ENCODE results near the gene HAGH. TPM values are rescaled to one million over a fixed set of nuclear protein-coding genes. Genes with fewer than 3 reads are reported as not detected.

The HAGH gene
- total RNA-seq, 1 donor from 2014 or later, result 71.8 TPM

DNA sequence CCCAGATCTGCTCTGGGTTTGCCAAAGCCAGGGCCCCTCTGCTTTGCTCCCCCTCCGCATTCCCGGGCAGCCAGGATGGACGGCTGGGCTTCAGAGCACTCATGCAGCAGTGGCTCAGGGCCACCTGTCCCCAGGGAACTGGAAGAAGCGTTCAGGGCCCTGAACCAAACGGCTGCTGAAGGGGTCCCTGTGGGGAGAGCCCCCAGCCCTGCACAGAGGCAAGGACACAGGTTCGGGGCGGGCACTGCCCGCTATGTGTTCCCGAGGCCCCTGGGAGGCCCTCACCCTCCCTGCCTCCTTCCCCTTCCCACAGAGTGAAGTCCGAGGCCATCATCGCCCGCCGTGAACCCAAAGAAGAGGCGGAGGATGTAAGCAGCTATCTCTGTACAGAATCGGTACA lies 65.7 kb downstream of the HAGH start:
- no peaks in the 10 kb centered on the region for H3K9me3 ChIP-seq
- no peaks in the 10 kb centered on the region for H3K4me1 ChIP-seq
- no peak overlapping the region for H3K4me3 ChIP-seq
- H3K27ac ChIP-seq, result no peak overlapping the region
- ATAC-seq (no peak), DNase-seq (no peak)
- TF ChIP-seq, protein P1, sequence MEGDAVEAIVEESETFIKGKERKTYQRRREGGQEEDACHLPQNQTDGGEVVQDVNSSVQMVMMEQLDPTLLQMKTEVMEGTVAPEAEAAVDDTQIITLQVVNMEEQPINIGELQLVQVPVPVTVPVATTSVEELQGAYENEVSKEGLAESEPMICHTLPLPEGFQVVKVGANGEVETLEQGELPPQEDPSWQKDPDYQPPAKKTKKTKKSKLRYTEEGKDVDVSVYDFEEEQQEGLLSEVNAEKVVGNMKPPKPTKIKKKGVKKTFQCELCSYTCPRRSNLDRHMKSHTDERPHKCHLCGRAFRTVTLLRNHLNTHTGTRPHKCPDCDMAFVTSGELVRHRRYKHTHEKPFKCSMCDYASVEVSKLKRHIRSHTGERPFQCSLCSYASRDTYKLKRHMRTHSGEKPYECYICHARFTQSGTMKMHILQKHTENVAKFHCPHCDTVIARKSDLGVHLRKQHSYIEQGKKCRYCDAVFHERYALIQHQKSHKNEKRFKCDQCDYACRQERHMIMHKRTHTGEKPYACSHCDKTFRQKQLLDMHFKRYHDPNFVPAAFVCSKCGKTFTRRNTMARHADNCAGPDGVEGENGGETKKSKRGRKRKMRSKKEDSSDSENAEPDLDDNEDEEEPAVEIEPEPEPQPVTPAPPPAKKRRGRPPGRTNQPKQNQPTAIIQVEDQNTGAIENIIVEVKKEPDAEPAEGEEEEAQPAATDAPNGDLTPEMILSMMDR (IDR thresholded peaks at IDR 0.05), result no peak
- intact Hi-C loops (cut with DNase I), result no loop called here
- peaks cover 61% of the 10 kb centered on the region for H3K36me3 ChIP-seq
- H3K27me3 ChIP-seq, result no peaks in the 10 kb centered on the region

- intact Hi-C loops (cut with DNase I), result no loop called here
- no peaks in the 10 kb centered on the region for H3K27me3 ChIP-seq
- H3K4me1 ChIP-seq, result no peaks in the 10 kb centered on the region
- no peak for DNase-seq
- H3K9me3 ChIP-seq, result no peaks in the 10 kb centered on the region
- TF ChIP-seq, protein P1 (IDR thresholded peaks at IDR 0.05), result no peak
- H3K4me3 ChIP-seq, result no peak overlapping the region
- H3K36me3 ChIP-seq, result peaks cover 51% of the 10 kb centered on the region
- no peak overlapping the region for H3K27ac ChIP-seq
- no peak for ATAC-seq
These were observed 67.1 kb downstream of the HAGH start for GRCh38 chr16:1759511-1759910.

DNA sequence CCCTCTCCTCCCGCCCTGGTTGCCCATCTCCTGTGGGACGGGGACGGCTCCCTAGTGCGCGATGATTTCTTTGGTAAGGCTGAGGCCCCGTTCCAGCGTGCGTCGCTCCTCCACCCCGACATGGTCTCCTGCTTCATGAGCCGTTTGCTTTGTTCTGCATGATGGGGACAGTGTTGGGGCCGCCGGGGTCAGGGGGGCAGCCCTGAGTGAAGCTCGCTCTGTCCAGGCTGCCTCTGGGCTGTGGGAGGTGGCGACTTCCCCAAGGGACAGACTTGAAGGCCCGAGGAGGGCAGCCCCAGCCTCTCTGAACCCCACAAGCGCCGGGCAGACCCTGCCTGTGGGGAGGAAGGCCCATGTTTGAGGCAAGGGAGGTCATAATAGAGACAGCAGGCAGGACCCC lies 67.7 kb downstream of the HAGH start:
- TF ChIP-seq, protein P1 (IDR thresholded peaks at IDR 0.05), result no peak
- Histone ChIP-seq H3K9me3 (no peaks in the 10 kb centered on the region), H3K4me1 (no peaks in the 10 kb centered on the region), H3K4me3 (no peak overlapping the region), H3K36me3 (peaks cover 51% of the 10 kb centered on the region), H3K27me3 (no peaks in the 10 kb centered on the region), H3K27ac (no peak overlapping the region)
- DNase-seq, result no peak
- intact Hi-C loops (cut with DNase I), result no loop called here
- no peak for ATAC-seq

DNA sequence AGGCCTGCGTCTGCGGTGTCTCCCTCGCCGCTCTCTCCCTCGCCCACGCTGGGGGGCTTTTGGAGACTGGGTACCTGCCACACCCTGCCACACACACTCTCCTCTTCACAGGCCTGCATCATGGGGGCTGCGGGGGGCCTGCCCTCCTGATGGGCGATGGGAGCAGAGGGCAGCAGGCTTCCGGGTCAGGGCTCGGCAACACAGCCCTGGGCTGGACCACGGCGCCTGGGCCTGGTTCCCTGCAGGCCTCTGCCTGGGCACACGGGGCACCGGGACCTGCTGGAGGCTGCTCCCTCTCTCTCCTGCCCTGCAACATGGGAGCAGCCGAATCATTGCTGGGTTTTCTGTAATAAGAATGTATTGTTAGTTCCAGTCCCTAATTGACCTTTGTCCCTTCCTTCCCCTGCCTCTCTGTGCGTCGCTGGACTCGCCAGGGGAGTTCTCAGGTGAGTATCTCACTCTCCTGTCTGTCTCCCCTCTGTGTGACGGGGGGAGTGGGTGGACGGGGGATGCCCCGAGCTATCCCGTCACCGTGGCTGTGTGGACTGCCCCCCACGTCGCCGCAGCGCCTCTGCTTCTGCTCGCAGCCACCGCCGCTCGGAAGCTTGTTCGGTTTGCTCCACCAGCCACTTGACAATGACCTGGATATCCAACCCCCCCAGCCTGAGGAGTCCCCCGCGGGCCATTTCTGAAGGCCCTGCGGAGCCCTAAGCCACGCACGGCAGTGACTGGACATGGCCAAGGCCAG lies 68.7 kb downstream of the HAGH start:
- no peaks in the 10 kb centered on the region for H3K4me1 ChIP-seq
- peaks cover 49% of the 10 kb centered on the region for H3K36me3 ChIP-seq
- TF ChIP-seq, protein P1 (IDR thresholded peaks at IDR 0.05), result no peak
- no peak for DNase-seq
- intact Hi-C loops (cut with DNase I), result no loop called here
- no peaks in the 10 kb centered on the region for H3K27me3 ChIP-seq
- no peak overlapping the region for H3K27ac ChIP-seq
- no peaks in the 10 kb centered on the region for H3K9me3 ChIP-seq
- H3K4me3 ChIP-seq, result no peak overlapping the region
- ATAC-seq, result no peak

Other genes with a start within 250 kb of the HAGH start
- 38.4 TPM for gene IFT140, start 214.8 kb downstream of the HAGH start, total RNA-seq
- 21.4 TPM for gene CRAMP1, start 214.5 kb downstream of the HAGH start, total RNA-seq
- gene JPT2, start 148.5 kb downstream of the HAGH start, total RNA-seq, result 44.8 TPM
- gene MAPK8IP3, start 120.6 kb downstream of the HAGH start, total RNA-seq, result 77.3 TPM
- 67.2 TPM for gene NME3, start 55.3 kb downstream of the HAGH start, total RNA-seq
- 19.2 TPM for gene EME2, start 54.0 kb downstream of the HAGH start, total RNA-seq
- 62.7 TPM for gene MRPS34, start 53.7 kb downstream of the HAGH start, total RNA-seq
- gene SPSB3, start 44.3 kb downstream of the HAGH start, total RNA-seq, result 43.0 TPM
- 38.9 TPM for gene NUBP2, start 43.9 kb downstream of the HAGH start, total RNA-seq
- 2.5 TPM for gene IGFALS, start 33.1 kb downstream of the HAGH start, total RNA-seq
- gene FAHD1, start 381 bp upstream of the HAGH start, total RNA-seq, result 17.2 TPM
- gene MEIOB, start 45.3 kb upstream of the HAGH start, total RNA-seq, result not detected
- not detected for gene HS3ST6, start 91.6 kb upstream of the HAGH start, total RNA-seq
- 28.8 TPM for gene MSRB1, start 116.4 kb upstream of the HAGH start, total RNA-seq
- not detected for gene RPL3L, start 127.9 kb upstream of the HAGH start, total RNA-seq
- 86.7 TPM for gene NDUFB10, start 132.7 kb upstream of the HAGH start, total RNA-seq
- gene RPS2, start 138.0 kb upstream of the HAGH start, total RNA-seq, result 1,490 TPM
- gene RNF151, start 140.0 kb upstream of the HAGH start, total RNA-seq, result not detected
- gene TBL3, start 145.2 kb upstream of the HAGH start, total RNA-seq, result 24.7 TPM
- gene NOXO1, start 154.6 kb upstream of the HAGH start, total RNA-seq, result 1.8 TPM
- gene GFER, start 157.4 kb upstream of the HAGH start, total RNA-seq, result 23.1 TPM
- 0.61 TPM for gene SYNGR3, start 163.1 kb upstream of the HAGH start, total RNA-seq
- 38.2 TPM for gene ZNF598, start 183.0 kb upstream of the HAGH start, total RNA-seq
- gene NPW, start 193.0 kb upstream of the HAGH start, total RNA-seq, result not detected
- 363 TPM for gene NHERF2, start 200.1 kb upstream of the HAGH start, total RNA-seq
- gene NTHL1, start 221.0 kb upstream of the HAGH start, total RNA-seq, result 26.4 TPM
- gene TSC2, start 221.2 kb upstream of the HAGH start, total RNA-seq, result 119 TPM

Measured in upper lobe of right lung (tissue), 1 donor.